ENCODE data around the gene FLNC.

FLNC gene

DNA sequence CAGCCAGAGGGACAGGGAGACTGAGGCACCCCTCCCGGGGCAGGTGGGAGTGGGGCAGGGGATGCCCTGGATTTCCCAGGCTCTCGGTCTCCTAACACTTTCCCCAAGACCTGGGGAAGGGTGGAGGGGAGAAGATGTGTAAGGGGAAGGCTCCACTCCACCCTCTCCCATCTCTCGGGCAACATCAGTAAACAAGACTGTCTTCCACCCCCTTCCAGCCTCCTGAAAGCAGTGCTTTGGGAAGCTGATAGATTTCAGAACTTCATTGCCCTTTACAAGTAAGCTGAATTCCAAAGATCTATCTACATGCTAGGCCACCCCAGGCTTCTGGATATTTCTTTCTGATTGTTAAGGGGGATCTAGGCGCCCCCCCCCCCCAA is 3.7 kb downstream of the FLNC start:
- DNase-seq, result no peak

DNA sequence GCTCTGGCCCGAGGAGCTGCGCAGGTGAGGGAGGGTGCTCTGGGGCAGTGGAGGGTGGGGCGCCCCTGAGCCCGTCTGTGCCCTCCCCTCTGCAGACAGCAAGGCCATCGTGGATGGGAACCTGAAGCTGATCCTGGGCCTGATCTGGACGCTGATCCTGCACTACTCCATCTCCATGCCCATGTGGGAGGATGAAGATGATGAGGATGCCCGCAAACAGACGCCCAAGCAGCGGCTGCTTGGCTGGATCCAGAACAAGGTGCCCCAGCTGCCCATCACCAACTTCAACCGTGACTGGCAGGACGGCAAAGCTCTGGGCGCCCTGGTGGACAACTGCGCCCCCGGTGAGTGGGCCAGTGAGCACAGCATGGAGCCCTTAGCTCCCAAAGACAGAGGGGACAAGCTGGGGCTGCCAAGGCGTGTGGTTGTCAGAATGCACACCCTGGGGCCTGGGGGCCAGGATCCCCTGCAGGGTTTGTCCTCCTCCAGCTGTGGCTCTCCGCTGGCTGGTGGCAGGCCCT is 5.1 kb downstream of the FLNC start:
- DNase-seq, result no peak

DNA sequence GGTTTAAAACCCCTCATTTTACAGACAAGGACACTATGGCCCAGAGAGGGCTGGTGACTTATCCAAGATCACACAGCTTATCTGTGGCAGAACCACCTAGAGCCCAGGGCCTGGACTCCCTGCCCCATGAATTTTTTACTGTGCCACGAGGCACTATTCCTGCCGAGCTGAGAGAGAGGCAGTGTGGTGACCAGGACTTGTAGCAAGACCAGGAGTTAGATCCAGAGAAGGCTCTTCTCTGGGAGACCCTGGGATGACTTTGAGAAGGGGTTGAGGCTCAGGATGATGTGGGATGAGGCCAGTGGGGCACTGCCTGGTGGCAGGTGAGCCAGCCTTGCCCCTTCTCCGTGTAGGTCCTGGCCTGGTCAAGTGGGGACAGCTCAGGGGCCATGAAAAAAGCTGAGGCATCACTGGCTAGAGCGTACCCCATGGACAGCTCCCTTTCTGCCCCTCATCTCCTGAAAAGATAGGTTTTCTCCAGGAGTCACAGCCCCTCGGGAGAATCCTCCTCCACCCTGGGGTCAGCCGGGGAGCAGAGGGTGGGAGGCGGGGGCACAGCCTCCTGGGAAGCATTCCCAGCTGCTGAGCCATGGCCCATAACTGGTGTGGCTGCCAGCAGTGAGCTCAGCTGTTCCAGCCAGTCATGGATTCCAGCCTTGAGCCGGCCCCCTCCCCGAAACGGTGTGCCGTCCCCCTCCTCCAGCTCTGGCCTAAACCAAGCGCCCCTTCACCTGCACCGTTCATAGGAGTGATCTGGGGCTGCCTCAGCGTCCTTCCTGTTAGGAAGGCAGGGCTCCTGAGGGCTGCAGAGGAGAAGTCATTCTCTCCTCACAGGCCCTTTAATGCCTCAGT is 5.8 kb downstream of the FLNC start:
- no peak for DNase-seq

DNA sequence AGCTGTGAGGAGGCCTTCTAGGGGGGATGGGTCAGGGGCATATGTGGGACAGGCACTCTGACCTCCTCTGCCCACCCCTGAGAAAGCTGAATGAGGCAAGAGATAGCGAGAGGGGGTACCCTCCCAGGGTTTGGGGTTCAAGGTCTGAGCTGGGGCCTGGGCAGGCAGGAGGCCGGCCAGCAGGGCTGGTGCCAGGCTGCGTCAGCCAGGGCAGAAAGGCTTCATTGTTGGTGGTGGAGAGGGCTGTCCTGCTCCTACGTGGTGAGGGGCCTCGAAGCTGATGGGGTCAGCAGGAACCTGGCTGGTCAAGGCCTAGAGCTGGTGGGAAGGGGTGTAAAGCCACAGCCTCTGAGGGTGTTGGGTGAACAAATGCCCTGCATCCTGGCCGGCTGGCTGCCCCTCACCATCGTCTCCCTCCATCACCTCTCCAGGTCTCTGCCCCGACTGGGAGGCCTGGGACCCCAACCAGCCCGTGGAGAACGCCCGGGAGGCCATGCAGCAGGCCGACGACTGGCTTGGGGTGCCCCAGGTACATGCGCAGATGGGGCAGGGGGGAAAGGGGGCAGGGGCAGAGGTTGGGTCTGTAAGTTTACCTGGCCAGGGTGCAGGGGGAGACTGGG is 6.6 kb downstream of the FLNC start:
- no peak for DNase-seq

DNA sequence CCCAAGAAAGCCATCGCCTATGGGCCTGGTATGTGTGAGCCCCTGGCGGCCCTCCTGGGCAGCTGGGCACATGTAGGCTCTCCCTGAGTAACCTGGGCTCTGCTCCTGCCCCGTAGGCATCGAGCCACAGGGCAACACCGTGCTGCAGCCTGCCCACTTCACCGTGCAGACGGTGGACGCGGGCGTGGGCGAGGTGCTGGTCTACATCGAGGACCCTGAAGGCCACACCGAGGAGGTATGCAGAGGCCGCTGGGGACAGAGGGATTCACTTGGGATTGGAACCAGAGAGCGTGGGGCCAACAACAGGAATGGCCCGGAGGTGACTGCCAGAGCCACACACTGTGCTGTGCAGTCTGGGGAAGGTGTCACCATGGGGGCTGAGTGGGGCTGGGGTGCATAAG is 7.3 kb downstream of the FLNC start:
- DNase-seq, result no peak

DNA sequence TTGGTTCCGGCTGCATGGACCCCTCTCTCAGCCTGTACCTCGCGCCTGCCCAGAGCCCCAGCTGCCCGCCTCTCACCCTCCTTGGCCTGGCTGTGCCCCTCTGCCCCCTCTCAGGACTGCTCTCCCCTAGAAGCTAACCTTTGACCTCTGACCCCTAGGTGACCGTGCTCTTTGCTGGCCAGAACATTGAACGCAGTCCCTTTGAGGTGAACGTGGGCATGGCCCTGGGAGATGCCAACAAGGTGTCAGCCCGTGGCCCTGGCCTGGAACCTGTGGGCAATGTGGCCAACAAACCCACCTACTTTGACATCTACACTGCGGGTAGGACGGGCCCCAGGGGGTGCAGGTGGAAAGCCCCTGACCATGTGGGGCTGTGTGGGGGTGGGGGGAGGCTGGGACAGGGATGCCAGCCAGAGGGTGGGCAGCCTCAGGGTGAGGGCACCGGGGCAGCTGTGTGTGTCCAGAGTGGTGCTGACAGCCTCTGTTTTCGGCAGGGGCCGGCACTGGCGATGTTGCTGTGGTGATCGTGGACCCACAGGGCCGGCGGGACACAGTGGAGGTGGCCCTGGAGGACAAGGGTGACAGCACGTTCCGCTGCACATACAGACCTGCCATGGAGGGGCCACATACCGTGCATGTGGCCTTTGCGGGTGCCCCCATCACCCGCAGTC is 8.0 kb downstream of the FLNC start:
- DNase-seq, result no peak

DNA sequence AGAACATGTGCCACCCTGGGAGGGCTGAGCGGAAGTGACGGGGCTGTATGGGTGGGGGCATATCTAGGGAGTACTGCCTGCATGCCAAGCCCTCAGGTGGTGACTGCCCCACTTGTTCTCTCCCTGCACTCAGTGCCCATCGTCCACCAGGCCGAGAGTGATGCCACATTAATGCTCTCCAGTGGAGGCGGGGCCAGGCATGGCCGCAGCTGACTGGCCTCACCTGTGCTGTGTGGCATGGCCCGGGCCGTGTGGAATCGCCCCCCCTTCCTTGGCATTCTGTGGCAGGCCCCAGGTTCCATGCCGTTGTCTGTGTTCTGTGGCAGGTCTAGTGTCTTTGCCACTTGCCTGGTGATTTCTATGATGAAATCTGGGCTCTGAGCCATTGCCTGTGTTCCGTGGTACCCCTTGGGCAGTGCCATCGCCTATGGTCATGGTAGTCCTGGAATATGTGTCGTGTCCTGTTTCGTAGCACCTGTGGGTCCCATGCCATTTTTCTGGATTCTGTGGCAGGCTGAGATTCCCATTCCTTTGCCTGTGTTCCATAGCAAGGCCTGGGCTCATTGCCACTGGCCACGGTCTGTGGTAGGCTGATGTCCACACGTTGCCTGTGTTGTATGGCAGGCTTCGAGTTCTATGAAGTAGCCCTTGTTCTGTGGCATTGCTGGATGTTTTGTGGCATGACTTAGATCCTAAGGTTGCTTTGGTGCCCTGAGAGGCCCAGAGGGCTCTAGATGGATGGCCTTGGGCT is 8.9 kb downstream of the FLNC start:
- DNase-seq, result no peak

DNA sequence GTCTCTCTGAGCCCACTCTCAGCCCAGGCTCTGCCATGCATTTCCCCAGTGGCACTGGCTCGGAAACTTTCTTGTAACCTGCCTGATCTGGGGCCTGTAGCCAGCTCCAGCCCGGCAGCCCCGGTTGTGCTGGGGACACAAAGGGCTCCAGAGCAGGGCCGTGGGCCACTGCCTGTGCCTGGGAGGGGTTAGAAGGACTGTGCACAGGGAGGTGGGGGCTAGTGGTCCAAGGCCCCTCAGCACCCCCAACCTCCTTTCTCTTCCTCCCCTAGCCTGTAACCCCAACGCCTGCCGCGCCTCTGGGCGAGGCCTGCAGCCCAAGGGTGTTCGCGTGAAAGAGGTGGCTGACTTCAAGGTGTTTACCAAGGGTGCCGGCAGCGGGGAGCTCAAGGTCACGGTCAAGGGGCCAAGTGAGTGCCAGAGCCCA is 9.6 kb downstream of the FLNC start:
- DNase-seq, result no peak

DNA sequence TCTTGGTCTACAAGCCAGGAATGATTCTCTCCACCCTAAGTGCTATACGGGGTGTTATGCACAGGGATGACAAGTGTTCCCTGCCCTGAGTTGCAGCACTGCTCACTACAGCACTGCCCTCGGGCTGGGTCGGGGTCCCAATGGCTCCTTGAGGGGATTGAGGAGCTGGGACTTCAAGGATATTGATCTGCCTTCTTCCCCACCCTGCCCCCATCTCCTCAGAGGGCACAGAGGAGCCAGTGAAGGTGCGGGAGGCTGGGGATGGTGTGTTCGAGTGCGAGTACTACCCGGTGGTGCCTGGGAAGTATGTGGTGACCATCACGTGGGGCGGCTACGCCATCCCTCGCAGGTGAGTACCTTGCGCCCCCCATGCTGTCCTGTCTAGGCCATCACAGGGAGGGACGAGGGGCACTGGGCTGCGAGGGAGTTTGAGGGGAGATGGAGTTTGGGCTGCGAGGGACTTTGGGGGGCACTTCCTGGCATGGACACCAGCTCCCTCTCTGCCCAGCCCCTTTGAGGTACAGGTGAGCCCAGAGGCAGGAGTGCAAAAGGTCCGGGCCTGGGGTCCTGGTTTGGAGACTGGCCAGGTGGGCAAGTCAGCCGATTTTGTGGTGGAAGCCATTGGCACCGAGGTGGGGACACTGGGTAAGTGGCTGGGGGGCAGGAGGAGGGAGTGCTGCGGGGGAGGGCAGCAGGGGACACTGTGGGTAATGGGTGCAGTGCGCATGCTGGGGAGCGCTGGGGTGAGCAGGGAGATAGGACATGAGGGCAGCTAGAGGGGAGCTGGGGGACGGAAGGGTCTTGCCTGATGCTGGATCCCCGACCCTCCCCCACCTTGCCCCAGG is 10.3 kb downstream of the FLNC start:
- DNase-seq, result no peak

DNA sequence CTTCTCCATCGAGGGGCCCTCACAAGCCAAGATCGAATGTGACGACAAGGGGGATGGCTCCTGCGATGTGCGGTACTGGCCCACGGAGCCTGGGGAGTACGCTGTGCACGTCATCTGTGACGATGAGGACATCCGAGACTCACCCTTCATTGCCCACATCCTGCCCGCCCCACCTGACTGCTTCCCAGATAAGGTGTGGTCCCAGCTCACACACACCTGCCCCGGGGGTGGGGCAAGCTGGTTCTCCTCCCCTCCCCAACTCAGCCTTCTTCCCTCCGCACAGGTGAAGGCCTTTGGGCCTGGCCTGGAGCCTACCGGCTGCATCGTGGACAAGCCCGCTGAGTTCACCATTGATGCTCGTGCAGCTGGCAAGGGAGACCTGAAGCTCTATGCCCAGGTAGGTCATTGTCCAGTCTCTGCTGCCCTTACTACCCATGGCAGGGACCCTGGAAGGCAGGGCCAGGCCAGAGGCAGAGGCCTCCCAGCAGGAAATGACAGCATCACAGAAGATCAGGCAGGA is 11.0 kb downstream of the FLNC start:
- no peak for DNase-seq

DNA sequence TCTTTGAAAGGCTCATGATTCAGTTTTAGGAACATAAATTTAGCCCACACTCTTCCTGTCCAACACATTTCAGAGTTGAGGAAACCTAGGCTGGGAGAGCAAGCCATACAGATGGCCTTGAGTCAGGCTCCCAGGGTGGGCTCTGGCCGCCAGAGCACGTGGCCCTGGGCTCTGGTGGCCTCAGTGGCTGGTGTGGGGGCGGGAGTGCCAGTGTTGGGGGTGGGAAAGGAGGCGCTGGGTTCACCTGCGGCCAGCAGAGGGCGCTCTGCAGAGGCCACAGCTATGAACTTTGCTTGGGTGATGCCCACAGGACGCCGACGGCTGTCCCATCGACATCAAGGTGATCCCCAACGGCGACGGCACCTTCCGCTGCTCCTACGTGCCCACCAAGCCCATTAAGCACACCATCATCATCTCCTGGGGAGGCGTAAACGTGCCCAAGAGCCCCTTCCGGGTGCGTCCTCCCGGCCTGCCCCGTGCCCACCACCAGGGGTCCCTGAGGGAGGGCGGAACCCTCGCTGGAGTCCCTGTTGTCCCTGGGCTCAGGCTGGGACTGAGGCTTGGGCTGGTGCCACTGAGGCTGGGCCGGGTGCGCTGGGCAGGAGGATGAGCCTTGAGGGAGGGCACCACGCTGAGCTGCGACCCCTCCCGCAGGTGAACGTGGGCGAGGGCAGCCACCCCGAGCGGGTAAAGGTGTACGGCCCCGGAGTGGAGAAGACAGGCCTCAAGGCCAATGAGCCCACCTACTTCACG is 11.9 kb downstream of the FLNC start:
- peak; percentile 38 to 50 for DNase-seq

DNA sequence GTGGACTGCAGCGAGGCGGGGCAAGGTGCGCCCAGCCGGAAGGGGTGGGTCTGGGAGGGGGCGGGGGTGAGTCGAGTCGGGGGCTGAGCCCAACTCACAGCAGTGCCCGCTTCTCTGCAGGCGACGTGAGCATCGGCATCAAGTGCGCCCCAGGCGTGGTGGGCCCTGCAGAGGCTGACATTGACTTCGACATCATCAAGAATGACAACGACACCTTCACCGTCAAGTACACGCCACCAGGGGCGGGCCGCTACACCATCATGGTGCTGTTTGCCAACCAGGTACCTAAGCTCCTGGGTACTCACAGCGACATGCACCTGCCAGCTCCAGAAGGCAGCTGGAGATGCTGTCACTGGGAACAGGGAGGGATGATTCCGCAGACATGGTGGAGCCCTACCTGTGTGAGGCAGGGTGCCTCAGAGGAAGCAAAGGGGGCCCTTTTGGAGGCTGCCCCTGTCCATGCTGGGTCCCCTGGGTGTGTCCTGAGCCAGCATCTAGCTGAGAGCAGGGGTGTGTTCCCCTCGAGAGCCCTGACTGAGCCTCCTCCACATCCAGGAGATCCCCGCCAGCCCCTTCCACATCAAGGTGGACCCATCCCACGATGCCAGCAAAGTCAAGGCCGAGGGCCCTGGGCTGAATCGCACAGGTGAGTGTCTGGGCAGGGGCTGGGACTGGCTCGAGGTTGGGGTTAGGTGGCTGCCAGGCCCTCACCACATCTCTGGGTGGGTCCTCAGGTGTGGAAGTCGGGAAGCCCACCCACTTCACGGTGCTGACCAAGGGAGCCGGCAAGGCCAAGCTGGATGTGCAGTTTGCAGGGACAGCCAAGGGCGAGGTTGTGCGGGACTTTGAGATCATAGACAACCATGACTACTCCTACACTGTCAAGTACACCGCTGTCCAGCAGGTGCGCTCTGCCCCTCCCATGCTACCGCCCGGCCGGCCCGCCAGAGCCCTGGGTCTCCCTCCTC is 12.8 kb downstream of the FLNC start:
- DNase-seq, result no peak

DNA sequence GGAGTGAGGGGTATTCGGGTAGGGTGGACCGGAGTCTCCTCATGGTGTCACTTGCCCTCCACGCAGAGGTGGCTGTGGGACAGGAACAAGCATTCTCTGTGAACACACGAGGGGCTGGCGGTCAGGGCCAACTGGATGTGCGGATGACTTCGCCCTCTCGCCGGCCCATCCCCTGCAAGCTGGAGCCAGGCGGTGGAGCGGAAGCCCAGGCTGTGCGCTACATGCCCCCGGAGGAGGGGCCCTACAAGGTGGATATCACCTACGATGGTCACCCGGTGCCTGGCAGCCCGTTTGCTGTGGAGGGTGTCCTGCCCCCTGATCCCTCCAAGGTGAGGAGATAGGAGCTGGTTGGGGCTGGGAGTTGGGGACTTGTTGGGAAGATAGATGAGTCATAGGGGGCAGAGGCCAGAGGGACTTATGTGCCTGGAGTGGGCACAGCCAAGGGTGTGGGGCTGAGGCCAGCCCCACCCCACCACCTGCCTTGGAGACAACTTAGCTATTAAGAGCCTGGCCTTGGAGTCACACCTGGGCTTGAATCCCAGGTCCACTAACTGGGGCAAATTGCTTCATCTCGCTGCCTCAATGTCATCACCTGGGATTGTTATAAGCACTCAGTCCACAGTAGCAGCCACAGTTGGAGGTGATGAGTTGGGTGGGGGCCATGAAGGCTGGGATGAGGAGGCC is 13.9 kb downstream of the FLNC start:
- DNase-seq, result no peak

DNA sequence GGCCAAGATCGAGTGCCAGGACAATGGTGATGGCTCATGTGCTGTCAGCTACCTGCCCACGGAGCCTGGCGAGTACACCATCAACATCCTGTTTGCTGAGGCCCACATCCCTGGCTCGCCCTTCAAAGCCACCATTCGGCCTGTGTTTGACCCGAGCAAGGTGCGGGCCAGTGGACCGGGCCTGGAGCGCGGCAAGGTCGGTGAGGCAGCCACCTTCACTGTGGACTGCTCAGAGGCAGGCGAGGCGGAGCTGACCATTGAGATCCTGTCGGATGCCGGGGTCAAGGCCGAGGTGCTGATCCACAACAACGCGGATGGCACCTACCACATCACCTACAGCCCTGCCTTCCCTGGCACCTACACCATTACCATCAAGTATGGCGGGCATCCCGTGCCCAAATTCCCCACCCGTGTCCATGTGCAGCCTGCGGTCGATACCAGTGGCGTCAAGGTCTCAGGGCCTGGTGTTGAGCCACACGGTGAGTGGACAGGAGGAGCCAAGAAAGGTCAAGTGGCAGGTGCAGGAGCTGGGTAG is 14.6 kb downstream of the FLNC start:
- DNase-seq, result no peak

DNA sequence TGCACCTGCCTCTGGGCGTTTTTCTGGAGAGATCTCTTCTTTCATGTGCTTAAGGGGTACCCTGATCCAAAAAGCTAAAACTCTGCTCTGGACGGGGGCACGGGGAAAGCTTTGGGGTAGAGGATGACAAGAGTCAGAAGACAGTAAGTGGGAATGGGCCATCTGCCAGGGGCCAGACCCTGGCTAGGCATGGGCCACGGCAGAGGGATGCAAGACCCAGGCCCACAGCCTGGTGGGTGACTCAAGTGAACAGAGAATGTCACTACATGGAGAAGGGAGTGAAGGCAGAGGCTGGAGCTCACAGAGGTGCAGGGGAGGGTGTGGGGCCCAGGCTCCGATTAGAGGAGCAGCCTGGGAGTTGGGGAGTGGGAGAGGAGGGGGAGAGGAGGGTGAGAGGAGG is 15.3 kb downstream of the FLNC start:
- DNase-seq, result no peak

DNA sequence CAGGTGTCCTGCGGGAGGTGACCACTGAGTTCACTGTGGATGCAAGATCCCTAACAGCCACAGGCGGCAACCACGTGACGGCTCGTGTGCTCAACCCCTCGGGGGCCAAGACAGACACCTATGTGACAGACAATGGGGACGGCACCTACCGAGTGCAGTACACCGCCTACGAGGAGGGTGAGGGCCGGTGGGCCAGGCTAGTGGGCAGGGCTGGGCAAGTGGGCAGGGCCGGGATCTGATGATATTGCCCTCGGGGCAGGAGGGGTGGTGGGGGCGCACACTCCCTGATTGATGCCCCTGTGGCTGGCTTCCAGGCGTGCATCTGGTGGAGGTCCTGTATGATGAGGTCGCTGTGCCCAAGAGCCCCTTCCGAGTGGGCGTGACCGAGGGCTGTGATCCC is 15.8 kb downstream of the FLNC start:
- DNase-seq, result no peak

DNA sequence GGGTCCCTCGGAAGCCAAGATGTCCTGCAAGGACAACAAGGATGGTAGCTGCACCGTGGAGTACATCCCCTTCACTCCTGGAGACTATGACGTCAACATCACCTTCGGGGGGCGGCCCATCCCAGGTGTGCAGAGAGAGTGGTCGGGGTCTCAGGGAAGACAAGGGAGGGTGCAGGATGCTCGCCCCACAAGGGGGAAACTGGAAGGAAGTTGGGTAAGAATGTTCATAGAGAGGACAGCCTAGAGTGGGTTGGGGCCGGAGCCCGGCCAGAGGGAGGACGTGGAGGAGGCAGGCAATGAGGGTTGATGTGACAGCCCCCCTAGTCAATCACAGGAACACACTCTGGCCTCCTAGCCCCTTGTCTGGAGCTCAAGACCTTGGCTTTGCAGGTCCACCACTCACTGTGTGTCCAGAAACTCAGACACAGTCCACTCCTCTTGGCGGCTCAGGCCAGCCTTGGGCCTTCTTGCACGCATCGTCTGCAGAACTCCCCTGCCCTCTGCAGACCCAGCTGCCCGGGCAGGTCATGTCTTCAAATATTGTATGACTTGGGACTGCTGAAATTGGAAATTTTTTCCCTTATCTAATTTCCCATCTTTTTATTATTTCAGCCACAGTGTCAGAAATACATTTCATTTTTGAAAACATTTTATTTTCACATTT is 16.7 kb downstream of the FLNC start:
- no peak for DNase-seq

DNA sequence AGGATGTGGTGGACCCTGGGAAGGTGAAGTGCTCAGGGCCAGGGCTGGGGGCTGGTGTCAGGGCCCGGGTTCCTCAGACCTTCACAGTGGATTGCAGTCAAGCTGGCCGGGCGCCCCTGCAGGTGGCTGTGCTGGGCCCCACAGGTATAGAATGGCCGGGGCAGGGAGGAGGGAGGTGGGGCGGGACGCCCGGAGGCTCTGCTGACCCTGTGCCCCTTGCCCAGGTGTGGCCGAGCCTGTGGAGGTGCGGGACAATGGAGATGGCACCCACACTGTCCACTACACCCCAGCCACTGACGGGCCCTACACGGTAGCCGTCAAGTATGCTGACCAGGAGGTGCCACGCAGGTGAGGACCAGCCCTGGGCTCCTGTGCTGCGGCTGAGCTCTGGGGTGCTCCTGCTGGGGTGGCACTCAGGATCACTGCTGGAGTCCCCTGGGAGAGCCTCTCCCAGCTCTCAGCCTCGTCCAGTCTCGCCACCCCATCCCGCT is 17.6 kb downstream of the FLNC start:
- DNase-seq, result no peak

All from activated CD4-positive, alpha-beta T cell treated with anti-CD3 and anti-CD28 coated beads, Interleukin-2, amount 50 U/mL, for 4 hours (primary cell).